Esophagus squamous epithelium (tissue), 4 donors: ENCODE results near the gene PCSK6.

Source experiments
- POLR2A ChIP-seq, 4 donors: fragments of 450-650 bp; IDR thresholded peaks; one replicate each; pipeline ENCODE4 v1.6.1; 2017; ENCODE audit warnings: antibody characterized with exemption in 4 of 4, mild to moderate bottlenecking in 4 of 4, moderate library complexity in 3 of 4
- TF ChIP-seq, protein P1 (sequence below), 6 experiments: fragments of 450-650 bp in 4 of 6; fragments of 200-600 bp in 2 of 6; sonication (generic) in 2 of 6; IDR thresholded peaks; one replicate each; pipeline ENCODE4 v1.5.1; 2016 to 2019; ENCODE audit warnings: antibody characterized with exemption in 6 of 6, mild to moderate bottlenecking in 4 of 6, moderate library complexity in 4 of 6

DNA sequence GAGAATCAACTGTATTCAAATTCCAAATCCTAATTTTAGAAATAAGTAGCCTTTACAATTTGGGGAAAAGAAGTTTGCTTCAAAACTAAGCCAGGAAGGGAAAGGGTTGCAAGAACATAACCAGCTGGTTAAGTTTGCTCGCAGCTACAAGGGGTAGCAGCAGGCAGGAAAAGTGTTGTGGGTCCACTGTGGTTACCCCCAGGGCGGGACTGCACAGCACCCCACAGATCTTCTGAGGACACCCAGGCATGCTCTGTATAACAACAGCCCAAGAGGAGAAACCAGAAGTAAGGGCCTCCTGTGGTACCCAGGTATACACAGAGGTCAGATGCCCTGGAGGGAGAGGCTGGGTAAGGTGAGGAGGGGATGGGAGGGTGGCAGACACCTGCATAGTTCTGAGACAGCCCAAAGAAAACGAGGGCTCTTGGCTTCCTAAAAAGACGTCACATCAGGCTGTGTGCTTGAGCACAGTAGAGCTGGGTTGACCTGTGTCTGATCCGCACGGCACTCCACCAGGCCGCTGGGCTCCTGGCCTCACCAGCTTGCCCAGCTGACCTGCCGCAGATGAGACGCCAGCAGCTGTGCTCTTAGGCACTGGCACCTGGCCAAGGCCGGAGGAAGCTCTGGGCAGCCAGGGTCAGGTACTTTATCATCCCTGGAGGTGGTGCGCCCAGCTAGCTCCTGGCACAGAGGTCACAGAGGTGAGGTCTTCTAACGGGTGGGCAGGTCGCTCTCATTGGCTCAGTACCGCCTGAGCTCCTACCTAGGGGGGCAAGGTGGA lies 112.7 kb downstream of the PCSK6 start:
- no peak for TF ChIP-seq POLR2A (IDR thresholded peaks at IDR 0.05)
- TF ChIP-seq, protein P1, sequence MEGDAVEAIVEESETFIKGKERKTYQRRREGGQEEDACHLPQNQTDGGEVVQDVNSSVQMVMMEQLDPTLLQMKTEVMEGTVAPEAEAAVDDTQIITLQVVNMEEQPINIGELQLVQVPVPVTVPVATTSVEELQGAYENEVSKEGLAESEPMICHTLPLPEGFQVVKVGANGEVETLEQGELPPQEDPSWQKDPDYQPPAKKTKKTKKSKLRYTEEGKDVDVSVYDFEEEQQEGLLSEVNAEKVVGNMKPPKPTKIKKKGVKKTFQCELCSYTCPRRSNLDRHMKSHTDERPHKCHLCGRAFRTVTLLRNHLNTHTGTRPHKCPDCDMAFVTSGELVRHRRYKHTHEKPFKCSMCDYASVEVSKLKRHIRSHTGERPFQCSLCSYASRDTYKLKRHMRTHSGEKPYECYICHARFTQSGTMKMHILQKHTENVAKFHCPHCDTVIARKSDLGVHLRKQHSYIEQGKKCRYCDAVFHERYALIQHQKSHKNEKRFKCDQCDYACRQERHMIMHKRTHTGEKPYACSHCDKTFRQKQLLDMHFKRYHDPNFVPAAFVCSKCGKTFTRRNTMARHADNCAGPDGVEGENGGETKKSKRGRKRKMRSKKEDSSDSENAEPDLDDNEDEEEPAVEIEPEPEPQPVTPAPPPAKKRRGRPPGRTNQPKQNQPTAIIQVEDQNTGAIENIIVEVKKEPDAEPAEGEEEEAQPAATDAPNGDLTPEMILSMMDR (IDR thresholded peaks at IDR 0.05), result no peak
